GM15510 (cell line): ENCODE results near the gene HTRA2.
A peak's percentile ranks its signal among the peaks of the same experiment; 100 is the strongest.

Experiments used
- POLR2A ChIP-seq: IDR thresholded peaks from 3 replicates; pipeline ENCODE4 v1.6.1; 2011; ENCODE audit warnings: borderline replicate concordance; ENCODE audit not compliant: insufficient read length; ENCODE audit errors: extremely low read depth

Gene HTRA2

DNA sequence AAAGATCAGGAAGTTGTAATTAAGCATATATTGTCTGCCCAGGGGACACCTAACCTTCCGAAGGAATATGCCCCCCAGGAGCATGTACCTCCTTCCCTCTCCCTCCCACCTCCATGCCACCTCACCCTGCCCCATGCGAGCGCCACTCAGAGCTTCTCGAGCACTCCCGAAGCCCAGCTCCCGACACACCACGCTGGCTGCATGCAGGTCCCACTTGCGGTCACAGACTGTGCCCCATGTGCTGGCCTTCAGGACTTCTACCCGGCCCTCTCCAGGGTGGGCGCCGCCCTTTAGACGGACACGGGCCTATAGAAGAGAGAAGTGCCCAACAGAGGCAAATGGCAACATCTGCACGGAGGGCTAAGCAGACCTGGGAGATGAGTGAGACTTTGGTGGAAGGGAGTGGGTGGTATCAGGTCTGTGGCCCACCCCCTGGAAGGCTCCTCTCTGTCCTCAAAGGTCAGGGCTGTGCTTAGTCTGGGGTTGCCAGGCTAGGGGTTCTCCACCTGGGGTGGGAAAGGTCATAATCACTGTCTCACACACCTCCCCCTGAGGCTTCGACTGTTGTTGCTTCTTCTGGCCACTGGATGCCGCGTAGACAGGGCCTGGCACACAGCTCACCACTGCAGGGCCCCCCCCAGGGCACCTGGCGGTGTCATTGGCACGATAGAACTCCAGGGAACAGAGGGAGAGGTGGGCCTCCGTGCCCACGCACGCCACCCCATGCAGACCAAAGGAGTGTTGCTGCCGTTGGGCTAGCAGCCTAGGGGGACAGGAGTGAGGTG, 6.6 kb downstream of the HTRA2 start:
- no peak for TF ChIP-seq POLR2A

DNA sequence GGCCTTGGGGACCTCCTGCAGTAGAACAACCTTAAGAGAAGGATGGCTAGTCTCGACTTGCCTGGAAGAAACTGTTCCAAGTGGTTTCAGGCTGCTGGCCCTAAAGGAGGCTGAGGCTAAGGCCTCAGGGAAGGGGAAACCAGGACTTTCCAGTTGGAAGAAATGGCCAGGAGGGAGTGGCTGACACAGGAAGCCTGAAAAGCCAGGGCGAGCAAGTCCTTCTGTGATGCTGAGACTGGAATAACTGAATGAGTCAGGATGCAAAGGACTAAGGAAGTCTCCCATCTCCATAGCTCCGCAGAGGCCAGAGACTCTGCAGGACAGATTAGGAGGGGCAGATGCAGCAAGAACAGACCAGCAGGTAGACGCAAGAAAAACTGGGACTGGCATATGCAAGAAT, 7.4 kb downstream of the HTRA2 start:
- TF ChIP-seq POLR2A = no peak

DNA sequence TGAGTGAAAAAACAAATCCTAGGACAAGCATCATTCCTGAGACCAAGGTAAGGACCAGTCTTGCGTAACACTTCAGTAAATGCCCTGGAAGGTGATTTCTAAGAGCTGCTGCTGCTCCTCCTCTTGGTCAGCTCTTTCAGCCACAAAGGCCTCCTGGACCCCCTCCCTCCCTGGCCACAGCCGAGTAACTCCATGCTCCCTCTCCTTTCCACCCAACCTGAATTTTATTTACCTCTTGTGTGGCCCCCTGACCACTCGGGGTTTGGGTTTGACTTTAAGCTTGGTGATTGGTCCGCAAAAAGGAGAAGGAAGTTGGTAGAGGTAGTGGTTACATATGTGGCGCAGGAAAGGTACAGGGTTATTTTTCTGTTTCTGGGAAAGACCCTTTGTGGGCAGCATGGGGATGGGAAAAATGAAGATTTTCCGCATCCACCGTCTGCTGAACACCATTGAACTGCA, 9.2 kb downstream of the HTRA2 start:
- no peak for TF ChIP-seq POLR2A

DNA sequence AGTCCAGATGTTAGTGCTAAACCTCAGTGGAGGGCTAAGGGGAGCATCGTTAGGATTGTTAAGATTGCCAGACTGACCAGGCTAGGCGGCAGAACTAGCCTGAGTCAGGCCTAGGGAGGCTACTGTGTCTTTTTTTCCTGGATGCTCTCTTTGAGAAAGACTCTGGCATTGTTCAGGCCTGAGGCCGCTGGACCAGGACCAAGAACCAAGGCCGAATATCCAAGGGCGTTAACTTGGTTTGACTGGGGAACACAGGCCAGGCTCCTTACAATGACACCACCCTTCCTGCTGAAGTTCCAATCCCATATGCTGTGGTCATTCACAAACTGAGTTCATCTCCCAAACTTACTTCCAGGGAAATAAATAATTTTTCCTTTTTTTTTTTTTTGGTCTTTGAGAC, 10.6 kb downstream of the HTRA2 start:
- TF ChIP-seq POLR2A = no peak

DNA sequence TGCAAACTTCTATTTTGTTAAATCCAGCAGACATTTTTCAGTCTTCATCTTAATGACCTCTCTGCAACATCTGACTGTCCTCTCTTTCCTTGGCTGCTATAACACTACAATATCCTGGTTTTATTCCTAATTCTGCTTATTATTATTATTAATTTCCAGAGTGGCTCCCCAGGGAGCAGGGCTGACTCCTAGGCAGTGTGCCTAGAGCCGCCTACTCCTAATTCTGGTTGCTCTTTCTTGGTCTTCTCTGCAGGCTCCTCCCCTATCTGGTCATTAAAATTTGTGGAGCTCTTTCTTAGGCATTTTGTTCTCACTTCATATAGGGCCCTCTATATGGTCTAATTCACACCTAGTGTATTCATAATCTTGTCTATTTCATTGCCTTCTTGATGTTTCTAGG, 13.2 kb downstream of the HTRA2 start:
- TF ChIP-seq POLR2A = no peak

DNA sequence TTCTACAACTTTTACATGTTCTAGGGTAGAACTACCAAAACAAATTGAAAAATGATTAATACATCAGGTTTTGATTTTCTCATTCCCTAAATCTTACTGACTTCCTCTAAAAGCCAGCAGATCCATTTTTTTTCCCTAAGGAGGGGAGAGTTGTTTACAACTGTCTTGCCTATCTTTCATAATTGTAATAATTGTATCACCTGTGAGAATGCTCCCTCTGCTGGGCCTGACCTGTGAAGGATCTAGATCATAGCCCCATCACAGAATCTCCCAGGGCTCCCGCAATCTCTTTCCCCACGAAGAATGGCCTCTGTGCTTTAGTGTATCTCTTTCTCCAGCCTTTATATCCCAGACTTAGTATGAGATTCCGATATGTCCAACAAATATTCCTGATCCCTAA, 14.9 kb downstream of the HTRA2 start:
- no peak for TF ChIP-seq POLR2A

DNA sequence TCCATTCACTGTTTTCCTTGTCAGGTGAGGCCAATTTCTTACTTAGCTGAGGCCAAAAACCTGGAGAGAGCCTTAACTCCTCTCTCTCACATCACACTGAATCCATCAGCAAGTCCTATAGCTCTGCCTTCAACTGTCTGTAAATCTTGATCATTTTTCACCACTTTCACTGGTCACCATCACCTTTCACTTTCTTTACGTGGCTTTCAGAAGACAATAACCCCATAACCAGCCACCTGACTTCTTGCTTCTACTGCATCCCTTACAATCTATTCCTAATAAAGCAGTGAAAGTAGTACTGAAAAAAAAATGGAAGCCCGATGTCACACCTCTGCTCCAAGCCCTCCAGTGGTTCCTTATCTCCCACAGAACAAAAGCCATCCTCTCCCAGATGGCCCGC, 16.3 kb downstream of the HTRA2 start:
- no peak for TF ChIP-seq POLR2A

DNA sequence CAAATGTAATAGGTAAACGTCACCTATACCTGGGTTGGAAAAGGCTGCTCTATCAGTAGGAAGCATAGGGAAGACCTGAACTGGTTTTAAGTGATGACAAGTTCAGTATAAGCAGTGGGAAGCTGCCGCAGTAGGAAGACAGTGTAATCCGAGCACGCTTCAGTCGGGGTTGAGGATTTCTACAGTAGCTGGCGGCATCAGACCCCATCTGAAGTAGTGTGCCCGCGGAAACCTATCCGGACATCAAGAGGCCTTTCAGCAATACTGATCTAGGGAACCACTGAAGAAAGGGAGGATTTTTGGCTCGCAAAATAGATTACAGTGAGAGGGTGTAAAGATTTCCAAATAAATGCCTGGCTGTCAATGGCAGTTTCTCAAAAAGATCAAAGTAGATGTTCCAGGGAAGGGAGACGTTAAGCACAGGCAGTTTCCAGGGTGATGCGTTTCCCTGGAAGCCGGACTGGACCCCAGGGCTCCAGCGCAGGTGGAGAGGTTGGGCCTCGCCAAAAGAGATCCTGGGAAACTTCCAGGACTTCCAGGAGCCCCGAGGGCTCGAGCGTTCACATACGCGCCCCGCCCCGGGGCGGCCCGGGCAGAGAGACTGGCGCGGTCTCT, 18.7 kb downstream of the HTRA2 start:
- TF ChIP-seq POLR2A = no peak

DNA sequence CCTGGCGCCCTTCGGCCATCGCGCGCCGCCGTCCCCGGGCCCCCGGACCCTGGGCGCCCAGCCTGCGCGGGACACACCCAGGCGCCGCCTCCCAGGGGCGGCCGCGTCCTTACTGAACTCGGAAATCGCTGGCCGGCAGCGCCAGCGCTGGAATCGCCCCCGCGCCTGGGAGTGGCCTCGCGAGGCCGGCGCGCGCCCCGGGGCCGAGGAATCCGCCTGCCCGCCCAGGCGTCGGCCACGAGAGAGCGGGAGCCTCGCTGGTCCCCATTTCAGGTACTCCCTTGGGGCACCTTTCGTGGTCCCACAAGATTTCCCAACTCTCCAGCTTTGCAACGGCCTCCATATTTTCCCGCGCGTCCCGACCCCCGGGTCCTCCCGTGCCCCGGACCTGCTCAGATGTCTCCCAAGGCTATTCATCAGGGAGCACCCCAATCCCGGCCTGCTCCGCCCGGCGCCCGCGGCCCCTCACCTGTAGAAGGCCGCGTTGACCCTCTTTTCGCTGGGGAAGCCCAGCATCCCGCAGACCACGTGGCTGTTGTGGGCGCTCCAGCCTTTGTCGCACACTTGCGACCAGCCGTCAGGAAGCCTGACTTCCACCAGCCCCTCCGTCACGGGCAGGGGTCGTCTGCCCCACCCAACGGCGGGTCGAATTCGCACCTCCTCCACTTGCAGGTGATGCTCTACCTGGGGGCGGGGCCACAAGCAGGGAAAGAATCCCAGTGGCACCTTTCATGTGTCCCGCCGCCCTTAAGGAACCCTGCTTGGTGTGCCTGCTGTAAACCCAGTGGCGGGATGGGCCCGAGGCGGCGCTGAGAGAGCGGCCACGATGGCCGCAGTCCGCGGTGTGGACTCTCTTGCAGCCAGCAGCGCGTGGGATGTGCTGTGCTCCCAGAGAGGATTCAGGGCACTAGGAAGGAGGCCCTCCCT, 19.4 kb downstream of the HTRA2 start:
- peak; percentile 68 for TF ChIP-seq POLR2A

DNA sequence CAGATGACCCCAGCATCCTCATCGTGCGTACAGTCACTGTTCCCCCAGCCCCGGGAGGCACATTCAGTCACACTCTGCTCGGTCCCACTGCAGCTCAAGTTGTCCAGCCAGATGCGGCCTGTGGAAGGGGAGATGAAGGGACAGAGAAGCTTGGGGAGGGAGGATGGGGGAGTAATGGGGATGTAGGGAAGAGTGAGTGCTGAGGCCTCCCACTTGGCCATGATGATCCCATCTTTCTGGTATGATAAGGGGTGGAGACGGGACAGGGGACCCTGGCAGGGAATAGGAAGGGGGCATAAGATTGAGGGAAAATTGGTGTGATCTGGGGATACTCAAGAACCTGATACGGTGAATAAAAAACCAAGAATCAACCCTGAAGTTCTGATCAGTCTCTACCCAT, 20.5 kb downstream of the HTRA2 start:
- no peak for TF ChIP-seq POLR2A

DNA sequence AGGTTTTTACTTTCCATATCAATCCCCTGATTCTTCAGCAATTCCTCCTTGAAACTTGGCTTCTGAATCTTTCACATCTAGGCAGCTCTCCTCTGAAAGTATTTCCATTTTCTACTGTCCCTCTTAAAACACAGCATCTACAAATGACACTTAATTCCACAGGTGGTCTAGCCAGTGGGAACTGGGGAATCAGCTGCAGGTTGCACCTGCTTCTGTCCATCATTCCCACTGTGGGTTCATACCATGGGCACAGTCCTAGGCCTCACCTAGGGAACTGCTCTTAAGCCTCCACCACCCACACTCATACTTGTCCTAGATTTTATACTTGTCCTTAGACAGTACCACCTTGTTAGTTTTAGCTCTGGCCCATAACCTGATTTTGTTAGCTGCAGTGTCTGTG, 21.8 kb downstream of the HTRA2 start:
- TF ChIP-seq POLR2A = no peak

DNA sequence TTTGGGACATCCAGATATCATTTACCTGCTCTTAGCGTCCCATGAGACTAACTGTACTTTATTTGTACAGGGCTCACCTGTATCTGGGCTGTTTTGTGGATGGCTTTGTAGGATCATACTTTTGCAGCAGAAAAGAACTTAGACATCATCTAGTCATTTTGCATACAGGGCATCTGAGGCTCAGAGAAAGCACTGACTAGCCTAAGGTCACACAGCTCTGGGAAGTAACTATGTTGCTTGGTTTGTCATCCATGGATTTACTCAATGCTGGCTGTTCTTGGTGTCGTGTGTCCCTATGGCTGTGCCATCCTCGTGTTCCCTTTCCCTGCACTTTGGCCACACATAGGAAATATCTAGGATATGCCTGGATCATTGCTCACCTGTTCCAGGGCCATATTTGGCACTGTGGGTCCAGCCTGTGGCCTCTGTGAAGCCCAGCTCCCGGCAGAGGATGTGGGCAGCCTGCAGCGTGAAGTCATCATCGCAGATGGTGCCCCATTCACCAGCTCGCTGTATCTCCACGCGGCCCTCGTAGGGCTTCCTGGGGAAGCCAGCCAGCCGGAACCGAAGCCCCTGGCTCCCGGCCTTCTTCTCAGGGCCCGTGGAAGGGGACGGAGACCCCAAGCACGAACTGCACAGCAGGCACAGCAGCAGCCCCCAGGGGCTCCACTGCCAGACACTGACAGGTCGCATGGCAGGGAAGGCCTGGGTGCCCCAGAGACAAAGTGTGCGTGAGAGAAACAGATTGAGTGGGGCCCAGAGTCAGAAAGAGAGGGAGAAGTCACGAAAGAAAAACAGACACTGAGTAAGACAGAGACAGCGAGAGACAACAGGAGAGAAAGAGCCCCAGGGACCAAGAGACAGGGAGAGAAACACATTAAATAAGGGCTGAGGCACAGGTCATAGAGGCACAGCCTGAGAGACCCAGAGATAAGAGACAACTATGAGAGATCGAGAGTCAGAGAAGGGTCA, 22.5 kb downstream of the HTRA2 start:
- TF ChIP-seq POLR2A = no peak

DNA sequence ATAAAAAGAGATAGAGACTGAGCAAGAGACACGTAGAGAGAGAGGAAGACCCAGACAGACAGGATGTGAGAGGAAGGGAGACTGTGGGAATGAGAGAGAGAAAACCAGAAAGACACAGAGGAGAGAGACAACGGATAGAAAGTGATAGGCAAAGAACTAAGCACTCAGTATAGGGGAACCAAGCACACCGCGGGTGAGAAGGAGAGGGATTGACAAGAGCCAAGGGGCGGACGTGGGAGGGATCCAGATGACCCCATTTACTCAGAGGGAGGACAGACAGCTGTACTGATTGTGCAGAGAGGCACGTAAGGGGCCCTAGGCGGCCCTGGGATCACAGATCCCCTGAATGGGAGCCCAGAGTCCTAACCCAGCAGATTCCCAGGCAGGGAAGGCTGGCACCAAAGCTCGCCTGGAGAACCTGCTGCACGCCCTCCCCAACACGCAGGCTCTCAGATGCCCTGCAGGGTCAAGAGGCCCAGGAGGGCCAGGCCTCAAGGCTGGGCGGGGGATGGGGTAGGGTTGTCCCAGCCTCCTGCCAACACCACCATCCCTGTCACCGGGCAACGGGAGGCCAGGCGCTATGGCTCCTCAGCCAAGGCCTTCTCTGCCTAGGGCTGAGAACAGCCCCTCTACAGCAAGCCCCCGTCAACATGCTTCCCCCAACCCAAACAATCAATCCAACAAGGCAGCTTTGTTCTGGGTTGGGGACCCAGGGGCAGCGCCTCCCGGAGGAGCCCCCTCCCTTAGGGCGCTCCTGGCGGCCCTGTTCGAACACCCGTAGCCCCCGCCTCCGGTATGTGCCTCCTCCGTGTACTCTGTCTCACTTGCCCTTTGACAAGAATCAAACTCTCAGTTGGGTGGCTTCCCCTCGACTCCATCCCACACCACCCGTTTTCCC, 23.4 kb downstream of the HTRA2 start:
- TF ChIP-seq POLR2A = peak; percentile 15
